22Rv1 (cell line): ENCODE measurements around the gene UBE2F.
"Not testable (repeated sequence)": the region's sequence is repeated elsewhere in the genome, so short reads cannot be mapped to it uniquely, and the experiment has no call there.

Experiments
- H3K27ac ChIP-seq: fragments of 450-650 bp; 2 replicates; pipeline ENCODE4 v1.5.1; 2017
- CTCF ChIP-seq: fragments of 450-650 bp; IDR thresholded peaks from 2 replicates; pipeline ENCODE4 v1.5.1; 2017; ENCODE audit warnings: mild to moderate bottlenecking
- ZFX ChIP-seq: fragments of 450-650 bp; IDR thresholded peaks from 2 replicates; pipeline ENCODE4 v1.6.1; 2017; ENCODE audit warnings: antibody characterized with exemption, borderline replicate concordance

Gene UBE2F

GRCh38 chr2:238030422-238031155 is 63.8 kb downstream of the UBE2F start:
- TF ChIP-seq CTCF (no peak), ZFX (no peak)
- H3K27ac ChIP-seq = no peak overlapping the region

GRCh38 chr2:238031751-238032150 is 64.9 kb downstream of the UBE2F start:
- TF ChIP-seq CTCF (no peak), ZFX (no peak)

DNA sequence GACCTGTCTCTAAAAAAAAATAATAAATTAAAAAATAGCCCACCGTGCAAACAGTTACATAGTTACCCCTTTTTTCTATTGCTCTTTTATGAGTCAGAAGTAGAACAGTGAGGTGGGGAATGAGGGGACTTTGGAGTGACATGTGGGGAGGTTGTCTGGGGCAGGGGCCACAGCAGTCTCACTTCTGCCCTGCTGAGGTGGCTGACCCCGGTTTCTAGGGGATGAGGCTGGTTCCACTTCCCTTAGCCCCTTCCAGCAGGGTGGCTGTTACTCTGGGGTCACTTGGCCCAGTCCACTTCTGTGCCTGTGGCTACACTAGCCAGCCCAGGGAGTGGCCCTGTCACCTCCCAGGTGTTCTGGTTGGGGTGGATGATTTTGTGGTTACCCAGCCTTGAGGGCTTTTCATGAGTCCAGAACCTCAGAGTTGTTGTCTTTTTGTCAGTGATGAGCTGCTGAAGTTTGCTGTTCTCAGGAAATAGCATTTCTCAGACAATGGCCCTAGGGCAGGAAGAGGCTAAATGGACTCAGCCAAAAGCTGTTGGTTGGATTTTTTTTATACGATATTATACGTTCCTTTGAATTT is 66.0 kb downstream of the UBE2F start:
- TF ChIP-seq ZFX (no peak), CTCF (no peak)
- no peak overlapping the region for H3K27ac ChIP-seq

More at GRCh38 chr2:238031751-238032150, 64.9 kb downstream of the UBE2F start:
- no peak overlapping the region for H3K27ac ChIP-seq

DNA sequence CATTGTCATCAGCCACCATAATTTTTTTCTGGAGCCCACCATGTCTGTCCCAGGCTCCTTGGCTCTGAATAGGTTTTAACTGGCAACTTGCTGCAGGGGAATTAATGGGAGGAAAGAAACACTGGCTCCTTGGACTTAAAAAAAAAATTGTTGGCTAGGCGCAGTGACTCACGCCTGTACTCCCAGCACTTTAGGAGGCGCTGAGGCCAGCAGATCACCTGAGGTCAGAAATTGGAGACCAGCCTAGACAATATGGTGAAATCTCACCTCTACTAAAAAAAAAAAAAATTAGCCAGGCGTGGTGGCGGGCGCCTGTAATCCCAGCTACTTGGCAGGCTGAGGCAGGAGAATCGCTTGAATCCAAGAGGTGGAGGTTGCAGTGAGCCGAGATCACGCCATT is 67.2 kb downstream of the UBE2F start:
- not testable (repeated sequence) for H3K27ac ChIP-seq

DNA sequence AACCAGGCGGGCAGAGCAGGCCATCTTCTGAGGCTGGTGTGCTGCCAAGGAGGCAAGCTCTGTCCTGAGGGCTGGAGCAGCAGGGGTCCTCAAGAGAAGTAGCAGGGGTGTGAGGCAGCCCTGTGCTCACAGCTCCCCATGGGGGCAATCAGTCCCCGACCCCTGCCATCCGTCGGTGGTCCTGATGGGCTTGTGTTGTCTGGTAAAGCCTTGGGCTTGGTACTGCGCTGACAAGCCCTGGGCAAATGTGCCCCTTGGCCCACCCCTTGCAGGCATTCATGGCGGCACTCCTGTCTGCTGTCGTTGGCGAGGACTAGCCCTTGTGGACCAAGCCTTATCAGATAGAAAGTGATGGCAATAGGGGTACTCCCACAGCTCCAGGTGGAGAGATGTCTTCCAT is 71.4 kb downstream of the UBE2F start:
- H3K27ac ChIP-seq = no peak overlapping the region
- TF ChIP-seq ZFX (no peak), CTCF (no peak)

DNA sequence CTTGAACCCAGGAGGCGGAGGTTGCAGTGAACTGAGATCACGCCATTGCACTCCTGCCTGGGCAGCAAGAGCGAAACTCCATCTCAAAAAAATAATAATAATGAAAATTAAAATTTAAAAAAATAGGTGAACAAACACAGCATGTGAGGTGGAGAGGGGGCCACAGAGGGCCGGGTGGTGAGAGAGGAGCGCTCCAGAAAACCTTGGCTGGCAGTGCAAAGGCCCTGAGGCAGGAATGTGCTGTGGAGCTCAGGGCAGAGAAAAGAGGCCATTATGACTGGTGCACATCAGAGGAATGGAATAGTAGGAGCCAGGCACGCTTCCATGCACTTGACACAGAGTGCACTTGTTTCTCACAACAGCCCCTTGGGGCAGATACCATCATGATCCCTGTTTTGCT is 72.3 kb downstream of the UBE2F start:
- no peak overlapping the region for H3K27ac ChIP-seq
- TF ChIP-seq CTCF (no peak), ZFX (no peak)

- no peak overlapping the region for H3K27ac ChIP-seq
- TF ChIP-seq CTCF = no peak
- no peak for TF ChIP-seq ZFX
These were observed 73.2 kb downstream of the UBE2F start for GRCh38 chr2:238039985-238040384.
